Mesendoderm (in vitro differentiated cells): ENCODE results near the gene GEMIN8.

Experiments used
- DNase-seq: peaks from one replicate; pipeline ENCODE4 v3.0.0; 2013
- H2AK5ac ChIP-seq: 2 replicates; pipeline ENCODE4 v1.6.1; 2013; ENCODE audit warnings: low read length, inconsistent platforms
- H2BK120ac ChIP-seq: 2 replicates; pipeline ENCODE4 v1.6.1; 2013; ENCODE audit warnings: low read depth, mild to moderate bottlenecking, low read length, moderate library complexity, mixed read lengths
- H2BK15ac ChIP-seq: replicated peaks from 2 replicates; pipeline ENCODE4 v1.6.1; 2013; ENCODE audit warnings: low read depth, mild to moderate bottlenecking, moderate library complexity
- H2BK5ac ChIP-seq: 2 replicates; pipeline ENCODE4 v1.6.1; 2013; ENCODE audit warnings: low read length, inconsistent platforms
- H3K18ac ChIP-seq: 2 replicates; pipeline ENCODE4 v1.6.1; 2013; ENCODE audit warnings: mild to moderate bottlenecking, low read length, mixed read lengths
- H3K23ac ChIP-seq: one replicate; pipeline ENCODE4 v1.6.1; 2013; ENCODE audit warnings: low read length
- H3K27ac ChIP-seq: 2 replicates; pipeline ENCODE4 v1.5.1; 2013; ENCODE audit warnings: low read depth, mild to moderate bottlenecking, inconsistent platforms, low read length, moderate library complexity
- H3K27me3 ChIP-seq: 2 replicates; pipeline ENCODE4 v1.6.1; 2013; ENCODE audit warnings: low read length, control low read depth, mild to moderate bottlenecking, inconsistent platforms; ENCODE audit not compliant: insufficient read depth, poor library complexity
- H3K36me3 ChIP-seq: 2 replicates; pipeline ENCODE4 v1.6.1; 2013; ENCODE audit warnings: low read length, inconsistent platforms; ENCODE audit not compliant: control insufficient read depth, insufficient read depth
- H3K4ac ChIP-seq: one replicate; pipeline ENCODE4 v1.6.1; 2013; ENCODE audit warnings: low read depth, mild to moderate bottlenecking, low read length, moderate library complexity
- H3K4me1 ChIP-seq: 2 replicates; pipeline ENCODE4 v1.6.1; 2013; ENCODE audit warnings: low read depth, low read length, inconsistent platforms; ENCODE audit not compliant: control insufficient read depth
- H3K4me2 ChIP-seq: 2 replicates; pipeline ENCODE4 v1.6.1; 2013; ENCODE audit warnings: low read length
- H3K4me3 ChIP-seq: 2 replicates; pipeline ENCODE4 v1.5.1; 2013; ENCODE audit warnings: mild to moderate bottlenecking, low read length
- H3K56ac ChIP-seq: one replicate; pipeline ENCODE4 v1.6.1; 2013; ENCODE audit warnings: low read length
- H3K79me1 ChIP-seq: 2 replicates; pipeline ENCODE4 v1.6.1; 2013; ENCODE audit warnings: low read length, inconsistent platforms
- H3K79me2 ChIP-seq: 2 replicates; pipeline ENCODE4 v1.6.1; 2013; ENCODE audit warnings: mild to moderate bottlenecking, low read length; ENCODE audit not compliant: control insufficient read depth, insufficient read depth
- H3K9ac ChIP-seq: 2 replicates; pipeline ENCODE4 v1.6.1; 2013; ENCODE audit warnings: low read length, inconsistent platforms
- H4K5ac ChIP-seq: one replicate; pipeline ENCODE4 v1.6.1; 2013; ENCODE audit warnings: low read length
- H4K8ac ChIP-seq: one replicate; pipeline ENCODE4 v1.6.1; 2013; ENCODE audit warnings: low read depth, mild to moderate bottlenecking, control low read depth, low read length, moderate library complexity
- WGBS: extraction: QIAGEN DNeasy Blood & Tissue Kit; methylation state at CpG from one replicate; pipeline ENCODE4 v1.1.7; 2013; ENCODE audit warnings: low lambda C conversion rate, missing lambda C conversion rate; ENCODE audit not compliant: insufficient coverage; ENCODE audit errors: extremely low coverage; 5-methylcytosine and 5-hydroxymethylcytosine counted together

Gene GEMIN8

DNA sequence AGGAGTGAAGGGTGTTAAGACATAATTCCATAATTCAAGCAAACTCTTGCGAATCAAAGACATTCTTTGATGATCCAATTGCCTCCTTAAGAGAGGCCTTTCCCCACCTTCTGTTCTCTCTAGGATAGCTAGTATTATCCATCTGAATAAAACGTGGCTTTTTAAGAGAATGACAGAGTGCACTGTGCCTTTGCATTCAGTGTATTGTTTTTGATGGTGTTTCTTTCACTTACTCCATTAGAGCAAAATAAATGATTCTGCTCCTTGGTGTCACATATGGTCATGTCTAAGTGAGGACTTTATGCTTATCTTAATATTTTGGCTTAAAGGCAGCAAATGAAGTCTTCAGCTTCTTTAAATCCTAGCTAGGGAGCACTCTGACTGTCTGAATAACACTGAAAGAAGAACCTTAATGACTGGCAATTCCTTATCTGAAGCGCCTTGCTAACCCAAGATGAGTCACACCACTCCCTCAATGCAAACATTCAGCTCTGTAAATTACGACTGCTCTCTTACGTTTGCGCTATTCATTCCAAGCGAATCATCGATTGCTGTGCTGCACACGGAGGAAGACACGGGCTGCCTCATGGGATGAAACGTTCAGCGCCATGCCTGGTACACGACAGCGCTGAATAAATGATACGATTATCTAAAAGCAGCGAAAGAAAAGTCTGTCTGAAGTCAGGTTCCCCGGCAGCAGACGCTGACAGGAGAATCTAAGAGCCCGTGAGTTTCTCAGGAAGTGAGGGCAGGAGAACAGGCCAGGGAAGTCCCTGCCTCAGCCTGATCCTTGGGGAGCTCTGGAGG lies 35.1 kb upstream of the GEMIN8 start:
- no peak overlapping the region for H3K23ac ChIP-seq
- no peak overlapping the region for H2BK120ac ChIP-seq
- no peaks in the 10 kb centered on the region for H3K79me2 ChIP-seq
- H4K8ac ChIP-seq: no peak overlapping the region
- no peak overlapping the region for H3K27ac ChIP-seq
- H3K36me3 ChIP-seq: no peaks in the 10 kb centered on the region
- H3K18ac ChIP-seq: no peak overlapping the region
- WGBS: no CpG with 5 or more reads among the region's 19 CpGs
- H3K79me1 ChIP-seq: no peaks in the 10 kb centered on the region
- H2AK5ac ChIP-seq: no peak overlapping the region
- H3K9ac ChIP-seq: no peak overlapping the region
- no peak overlapping the region for H4K5ac ChIP-seq
- no peak overlapping the region for H3K4ac ChIP-seq
- H3K4me3 ChIP-seq: no peak overlapping the region
- peak; percentile 60 for DNase-seq
- peak overlapping the region; percentile 53 for H3K56ac ChIP-seq
- no peak overlapping the region for H2BK5ac ChIP-seq
- no peak overlapping the region for H3K4me2 ChIP-seq
- no peaks in the 10 kb centered on the region for H3K27me3 ChIP-seq
- H2BK15ac ChIP-seq: no peak overlapping the region
- H3K4me1 ChIP-seq: no peaks in the 10 kb centered on the region

DNA sequence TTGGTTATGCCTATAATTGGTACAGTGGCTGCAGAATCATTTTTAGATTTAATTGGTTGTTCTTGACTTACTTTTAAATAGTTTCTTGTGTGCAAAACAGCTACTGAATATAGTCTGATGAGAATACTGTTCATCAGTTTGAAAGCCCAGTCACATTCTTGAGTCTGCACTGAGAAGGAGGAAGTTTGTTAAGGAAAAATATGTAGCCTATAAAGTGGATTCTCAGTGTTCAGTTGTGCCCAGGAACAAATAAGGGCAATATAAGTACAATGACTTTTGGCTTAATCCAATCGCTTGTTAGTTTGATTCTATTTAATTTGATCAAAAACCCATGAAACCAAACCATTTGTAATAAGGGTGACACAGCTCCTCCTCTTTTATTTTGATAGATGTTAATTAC lies 32.8 kb upstream of the GEMIN8 start:
- H2BK5ac ChIP-seq: no peak overlapping the region
- no peak overlapping the region for H4K8ac ChIP-seq
- no peak overlapping the region for H3K4me2 ChIP-seq
- WGBS: no CpG with 5 or more reads among the region's 1 CpG
- H2AK5ac ChIP-seq: no peak overlapping the region
- H4K5ac ChIP-seq: no peak overlapping the region
- no peak overlapping the region for H3K9ac ChIP-seq
- H3K4me1 ChIP-seq: no peaks in the 10 kb centered on the region
- H3K36me3 ChIP-seq: no peaks in the 10 kb centered on the region
- no peak overlapping the region for H3K23ac ChIP-seq
- H3K27me3 ChIP-seq: no peaks in the 10 kb centered on the region
- H2BK120ac ChIP-seq: no peak overlapping the region
- no peak overlapping the region for H3K56ac ChIP-seq
- DNase-seq: no peak
- H2BK15ac ChIP-seq: no peak overlapping the region
- H3K18ac ChIP-seq: no peak overlapping the region
- H3K79me2 ChIP-seq: no peaks in the 10 kb centered on the region
- H3K4me3 ChIP-seq: no peak overlapping the region
- no peaks in the 10 kb centered on the region for H3K79me1 ChIP-seq
- H3K4ac ChIP-seq: no peak overlapping the region
- no peak overlapping the region for H3K27ac ChIP-seq

- no peak overlapping the region for H3K9ac ChIP-seq
These were observed 26.5 kb upstream of the GEMIN8 start for GRCh38 chrX:14056206-14056605.

GRCh38 chrX:14051416-14051815 lies 21.7 kb upstream of the GEMIN8 start:
- H4K5ac ChIP-seq: no peak overlapping the region
- no peak overlapping the region for H3K4me2 ChIP-seq
- H4K8ac ChIP-seq: no peak overlapping the region
- H2BK120ac ChIP-seq: no peak overlapping the region
- no peak overlapping the region for H2BK15ac ChIP-seq
- no peak overlapping the region for H3K4me3 ChIP-seq
- no peaks in the 10 kb centered on the region for H3K4me1 ChIP-seq
- no peak overlapping the region for H3K23ac ChIP-seq
- no peak overlapping the region for H2AK5ac ChIP-seq
- no peaks in the 10 kb centered on the region for H3K27me3 ChIP-seq
- no peak overlapping the region for H3K27ac ChIP-seq
- no peak for DNase-seq
- WGBS: no CpG with 5 or more reads among the region's 5 CpGs
- H3K79me2 ChIP-seq: no peaks in the 10 kb centered on the region
- no peak overlapping the region for H3K9ac ChIP-seq
- no peak overlapping the region for H3K4ac ChIP-seq
- no peaks in the 10 kb centered on the region for H3K36me3 ChIP-seq
- H3K79me1 ChIP-seq: no peaks in the 10 kb centered on the region
- H2BK5ac ChIP-seq: no peak overlapping the region
- H3K18ac ChIP-seq: no peak overlapping the region
- no peak overlapping the region for H3K56ac ChIP-seq

More at GRCh38 chrX:14056206-14056605, 26.5 kb upstream of the GEMIN8 start:
- no peak overlapping the region for H3K18ac ChIP-seq
- H3K79me2 ChIP-seq: no peaks in the 10 kb centered on the region
- H3K4me3 ChIP-seq: no peak overlapping the region
- H4K8ac ChIP-seq: no peak overlapping the region
- H2BK5ac ChIP-seq: no peak overlapping the region
- DNase-seq: peak; percentile 65
- no peak overlapping the region for H3K4me2 ChIP-seq
- H3K27ac ChIP-seq: no peak overlapping the region
- H2BK120ac ChIP-seq: no peak overlapping the region
- no peak overlapping the region for H3K4ac ChIP-seq
- H2BK15ac ChIP-seq: no peak overlapping the region
- no peak overlapping the region for H4K5ac ChIP-seq
- H3K79me1 ChIP-seq: no peaks in the 10 kb centered on the region
- WGBS: no CpG with 5 or more reads among the region's 1 CpG
- H3K23ac ChIP-seq: no peak overlapping the region
- no peak overlapping the region for H2AK5ac ChIP-seq
- H3K56ac ChIP-seq: no peak overlapping the region
- no peaks in the 10 kb centered on the region for H3K27me3 ChIP-seq
- H3K36me3 ChIP-seq: no peaks in the 10 kb centered on the region
- H3K4me1 ChIP-seq: no peaks in the 10 kb centered on the region

DNA sequence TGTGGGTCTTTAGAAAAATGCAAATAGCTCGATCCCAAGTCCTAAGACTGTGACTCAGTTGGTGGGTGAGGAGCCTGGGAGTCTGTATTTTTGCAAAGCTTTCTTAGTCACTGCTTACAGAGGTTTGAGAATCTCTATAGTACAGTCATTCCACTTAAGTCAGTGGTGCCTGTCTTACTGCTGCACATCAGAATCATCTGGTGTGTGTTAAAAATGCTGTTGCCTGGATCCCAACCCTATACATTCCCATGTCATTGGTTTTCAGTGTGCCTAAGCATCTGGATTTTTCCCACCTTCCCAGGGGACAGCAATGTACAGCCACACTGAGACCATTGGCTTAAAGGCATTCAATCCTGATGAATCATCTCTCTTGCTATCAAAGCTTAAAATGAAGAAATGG lies 21.0 kb upstream of the GEMIN8 start:
- no peak for DNase-seq
- no peak overlapping the region for H2AK5ac ChIP-seq
- H2BK15ac ChIP-seq: no peak overlapping the region
- H3K9ac ChIP-seq: no peak overlapping the region
- H3K56ac ChIP-seq: no peak overlapping the region
- no peak overlapping the region for H3K4me3 ChIP-seq
- no peak overlapping the region for H3K4me2 ChIP-seq
- no peaks in the 10 kb centered on the region for H3K79me1 ChIP-seq
- no peaks in the 10 kb centered on the region for H3K36me3 ChIP-seq
- H3K79me2 ChIP-seq: no peaks in the 10 kb centered on the region
- no peak overlapping the region for H2BK120ac ChIP-seq
- no peak overlapping the region for H4K8ac ChIP-seq
- H3K4ac ChIP-seq: no peak overlapping the region
- WGBS: no CpG with 5 or more reads among the region's 1 CpG
- no peaks in the 10 kb centered on the region for H3K4me1 ChIP-seq
- no peak overlapping the region for H2BK5ac ChIP-seq
- no peak overlapping the region for H3K27ac ChIP-seq
- H3K23ac ChIP-seq: no peak overlapping the region
- H3K18ac ChIP-seq: no peak overlapping the region
- H3K27me3 ChIP-seq: no peaks in the 10 kb centered on the region
- H4K5ac ChIP-seq: no peak overlapping the region

GRCh38 chrX:14043209-14043608 lies 13.5 kb upstream of the GEMIN8 start:
- no peak overlapping the region for H3K56ac ChIP-seq
- H3K23ac ChIP-seq: no peak overlapping the region
- H4K5ac ChIP-seq: no peak overlapping the region
- H2BK120ac ChIP-seq: no peak overlapping the region
- no peak overlapping the region for H3K27ac ChIP-seq
- H3K18ac ChIP-seq: no peak overlapping the region
- H3K4me2 ChIP-seq: no peak overlapping the region
- DNase-seq: no peak
- H3K36me3 ChIP-seq: no peaks in the 10 kb centered on the region
- H3K4me3 ChIP-seq: no peak overlapping the region
- no peaks in the 10 kb centered on the region for H3K4me1 ChIP-seq
- H3K4ac ChIP-seq: no peak overlapping the region
- no peak overlapping the region for H2BK15ac ChIP-seq
- H3K9ac ChIP-seq: no peak overlapping the region
- no peaks in the 10 kb centered on the region for H3K79me1 ChIP-seq
- no peaks in the 10 kb centered on the region for H3K27me3 ChIP-seq
- no peak overlapping the region for H4K8ac ChIP-seq
- no peak overlapping the region for H2AK5ac ChIP-seq
- no peak overlapping the region for H2BK5ac ChIP-seq
- H3K79me2 ChIP-seq: no peaks in the 10 kb centered on the region
